Activated CD4-positive, alpha-beta T cell treated with anti-CD3 and anti-CD28 coated beads for 1 hour (primary cell): ENCODE measurements around the gene GUCY1A1.

Experiments
- DNase-seq: peaks from one replicate; pipeline ENCODE4 v3.0.0-alpha.2; 2020

Gene GUCY1A1

GRCh38 chr4:155694100-155694785 lies 27.6 kb downstream of the GUCY1A1 start:
- DNase-seq = no peak

- DNase-seq = no peak
Observed at GRCh38 chr4:155696226-155696625, 29.6 kb downstream of the GUCY1A1 start.

GRCh38 chr4:155696726-155697125 lies 30.1 kb downstream of the GUCY1A1 start:
- no peak for DNase-seq

GRCh38 chr4:155701827-155702226 lies 35.2 kb downstream of the GUCY1A1 start:
- DNase-seq = no peak

GRCh38 chr4:155703486-155704247 lies 37.0 kb downstream of the GUCY1A1 start:
- DNase-seq = no peak

- DNase-seq = no peak
Observed at GRCh38 chr4:155704841-155705404, 38.3 kb downstream of the GUCY1A1 start.

- no peak for DNase-seq
Observed at GRCh38 chr4:155705664-155706063, 39.0 kb downstream of the GUCY1A1 start.

- DNase-seq = no peak
Observed at GRCh38 chr4:155706147-155706546, 39.5 kb downstream of the GUCY1A1 start.

GRCh38 chr4:155707251-155707650 lies 40.6 kb downstream of the GUCY1A1 start:
- no peak for DNase-seq

GRCh38 chr4:155708782-155709181 lies 42.1 kb downstream of the GUCY1A1 start:
- no peak for DNase-seq

GRCh38 chr4:155709918-155710317 lies 43.3 kb downstream of the GUCY1A1 start:
- DNase-seq = no peak

GRCh38 chr4:155711556-155711955 lies 44.9 kb downstream of the GUCY1A1 start:
- DNase-seq = no peak

- DNase-seq = no peak
Observed at GRCh38 chr4:155712846-155713245, 46.2 kb downstream of the GUCY1A1 start.

- DNase-seq = no peak
Observed at GRCh38 chr4:155713911-155714310, 47.3 kb downstream of the GUCY1A1 start.

- no peak for DNase-seq
Observed at GRCh38 chr4:155722336-155722735, 55.7 kb downstream of the GUCY1A1 start.

- no peak for DNase-seq
Observed at GRCh38 chr4:155722816-155723499, 56.3 kb downstream of the GUCY1A1 start.

- no peak for DNase-seq
Observed at GRCh38 chr4:155724731-155725130, 58.1 kb downstream of the GUCY1A1 start.

- no peak for DNase-seq
Observed at GRCh38 chr4:155734065-155734464, 67.4 kb downstream of the GUCY1A1 start.

GRCh38 chr4:155734951-155735350 lies 68.3 kb downstream of the GUCY1A1 start:
- no peak for DNase-seq

- no peak for DNase-seq
Observed at GRCh38 chr4:155735496-155735895, 68.8 kb downstream of the GUCY1A1 start.

GRCh38 chr4:155738548-155738947 lies 71.9 kb downstream of the GUCY1A1 start:
- no peak for DNase-seq

GRCh38 chr4:155741546-155741945 lies 74.9 kb downstream of the GUCY1A1 start:
- no peak for DNase-seq

- DNase-seq = no peak
Observed at GRCh38 chr4:155742310-155743015, 75.8 kb downstream of the GUCY1A1 start.
